ENCODE measurements around the gene RPL13. TPM values are rescaled to one million over a fixed set of nuclear protein-coding genes. Genes with fewer than 3 reads are reported as not detected.

RPL13 gene
- total and polyA plus RNA-seq, 9 of the 15 experiments (the other 6 are each of a cell fraction or from before 2014, with no cell fraction given): 227 to 6,042 (median 1,633) TPM

DNA sequence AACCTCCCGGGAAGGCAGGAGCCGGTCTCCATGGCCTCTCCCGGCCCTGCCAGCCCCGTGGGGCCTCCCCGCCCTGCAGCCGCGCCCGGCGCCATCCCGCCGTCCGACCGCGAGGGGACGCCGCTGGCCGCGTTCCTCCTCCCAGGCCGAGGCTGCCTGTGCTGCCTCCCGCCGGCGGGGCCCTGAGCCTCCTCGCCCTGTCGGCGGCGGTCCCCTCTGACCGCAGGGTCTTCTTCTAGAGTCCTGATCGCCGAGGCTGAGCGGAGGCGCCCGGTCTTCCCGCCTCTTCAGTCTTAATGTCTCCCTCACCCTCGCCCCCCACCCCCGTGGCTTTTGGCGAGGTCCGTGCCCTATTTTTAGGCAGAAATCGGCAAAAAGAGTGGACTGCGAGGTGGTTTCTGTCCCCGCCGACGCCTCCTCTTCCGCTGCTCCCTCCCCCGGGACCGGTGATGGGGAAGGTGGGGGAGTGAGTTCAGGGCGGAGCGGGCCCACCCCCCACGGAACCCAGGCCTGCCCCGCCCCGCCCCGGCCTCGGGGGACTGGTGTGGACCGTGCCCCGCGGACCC, 14.3 kb downstream of the RPL13 start (continued):
- no peak for TF ChIP-seq POLR2H (tag; IDR thresholded peaks at IDR 0.05; ENCODE audit: low read depth)
- TF ChIP-seq KLF16 (IDR thresholded peaks at IDR 0.05): peak; percentile 21; the same call in 1 of the 2 replicates
- TF ChIP-seq, protein P1, sequence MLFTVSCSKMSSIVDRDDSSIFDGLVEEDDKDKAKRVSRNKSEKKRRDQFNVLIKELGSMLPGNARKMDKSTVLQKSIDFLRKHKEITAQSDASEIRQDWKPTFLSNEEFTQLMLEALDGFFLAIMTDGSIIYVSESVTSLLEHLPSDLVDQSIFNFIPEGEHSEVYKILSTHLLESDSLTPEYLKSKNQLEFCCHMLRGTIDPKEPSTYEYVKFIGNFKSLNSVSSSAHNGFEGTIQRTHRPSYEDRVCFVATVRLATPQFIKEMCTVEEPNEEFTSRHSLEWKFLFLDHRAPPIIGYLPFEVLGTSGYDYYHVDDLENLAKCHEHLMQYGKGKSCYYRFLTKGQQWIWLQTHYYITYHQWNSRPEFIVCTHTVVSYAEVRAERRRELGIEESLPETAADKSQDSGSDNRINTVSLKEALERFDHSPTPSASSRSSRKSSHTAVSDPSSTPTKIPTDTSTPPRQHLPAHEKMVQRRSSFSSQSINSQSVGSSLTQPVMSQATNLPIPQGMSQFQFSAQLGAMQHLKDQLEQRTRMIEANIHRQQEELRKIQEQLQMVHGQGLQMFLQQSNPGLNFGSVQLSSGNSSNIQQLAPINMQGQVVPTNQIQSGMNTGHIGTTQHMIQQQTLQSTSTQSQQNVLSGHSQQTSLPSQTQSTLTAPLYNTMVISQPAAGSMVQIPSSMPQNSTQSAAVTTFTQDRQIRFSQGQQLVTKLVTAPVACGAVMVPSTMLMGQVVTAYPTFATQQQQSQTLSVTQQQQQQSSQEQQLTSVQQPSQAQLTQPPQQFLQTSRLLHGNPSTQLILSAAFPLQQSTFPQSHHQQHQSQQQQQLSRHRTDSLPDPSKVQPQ (CRISPR knock-in tag; IDR thresholded peaks at IDR 0.05; ENCODE audit: borderline replicate concordance): no peak
- TF ChIP-seq SREBF1 (IDR thresholded peaks at IDR 0.05; ENCODE audit: borderline replicate concordance, low read depth, low read length): no peak
- TF ChIP-seq ZHX1 (conservative IDR thresholded peaks at IDR 0.05; ENCODE audit: low read length): no peak
- TF ChIP-seq, protein P2, sequence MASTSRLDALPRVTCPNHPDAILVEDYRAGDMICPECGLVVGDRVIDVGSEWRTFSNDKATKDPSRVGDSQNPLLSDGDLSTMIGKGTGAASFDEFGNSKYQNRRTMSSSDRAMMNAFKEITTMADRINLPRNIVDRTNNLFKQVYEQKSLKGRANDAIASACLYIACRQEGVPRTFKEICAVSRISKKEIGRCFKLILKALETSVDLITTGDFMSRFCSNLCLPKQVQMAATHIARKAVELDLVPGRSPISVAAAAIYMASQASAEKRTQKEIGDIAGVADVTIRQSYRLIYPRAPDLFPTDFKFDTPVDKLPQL (IDR thresholded peaks at IDR 0.05; ENCODE audit: extremely low read depth, insufficient read length): no peak
- no peak for TF ChIP-seq ZNF23 (CRISPR knock-in tag; IDR thresholded peaks at IDR 0.05)
- TF ChIP-seq ZNF586 (CRISPR knock-in tag; conservative IDR thresholded peaks at IDR 0.05): no peak
- TF ChIP-seq, protein P3, sequence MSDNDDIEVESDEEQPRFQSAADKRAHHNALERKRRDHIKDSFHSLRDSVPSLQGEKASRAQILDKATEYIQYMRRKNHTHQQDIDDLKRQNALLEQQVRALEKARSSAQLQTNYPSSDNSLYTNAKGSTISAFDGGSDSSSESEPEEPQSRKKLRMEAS (CRISPR knock-in tag; IDR thresholded peaks at IDR 0.05): no peak
- TF ChIP-seq RBM25 (IDR thresholded peaks at IDR 0.05; ENCODE audit: low read depth, low read length, severe bottlenecking): peak; percentile 84
- TF ChIP-seq NCOR1 (IDR thresholded peaks at IDR 0.05): no peak
- TF ChIP-seq DMBX1 (CRISPR knock-in tag; IDR thresholded peaks at IDR 0.05; ENCODE audit: borderline replicate concordance): no peak
- TF ChIP-seq BRF1 (IDR thresholded peaks at IDR 0.05; ENCODE audit: borderline replicate concordance, extremely low read depth, insufficient read length): no peak
- 0 out of 2 replicates have a peak, but pooled peaks have one; percentile 18 for TF ChIP-seq JUND (IDR thresholded peaks at IDR 0.05; ENCODE audit: borderline replicate concordance, low read depth, low read length)
- no peak for TF ChIP-seq JUND (tag; IDR thresholded peaks at IDR 0.05; ENCODE audit: borderline replicate concordance, low read depth, low read length)
- no peak for TF ChIP-seq ZNF780A (CRISPR knock-in tag; IDR thresholded peaks at IDR 0.05)
- no peak for TF ChIP-seq RBM14 (IDR thresholded peaks at IDR 0.05; ENCODE audit: borderline replicate concordance, insufficient read depth, low read depth, low read length)
- TF ChIP-seq BCL6 (CRISPR knock-in tag; IDR thresholded peaks at IDR 0.05): no peak
- TF ChIP-seq SMARCB1 (IDR thresholded peaks at IDR 0.05; ENCODE audit: insufficient read length, low read depth): no peak
- TF ChIP-seq, protein P4, sequence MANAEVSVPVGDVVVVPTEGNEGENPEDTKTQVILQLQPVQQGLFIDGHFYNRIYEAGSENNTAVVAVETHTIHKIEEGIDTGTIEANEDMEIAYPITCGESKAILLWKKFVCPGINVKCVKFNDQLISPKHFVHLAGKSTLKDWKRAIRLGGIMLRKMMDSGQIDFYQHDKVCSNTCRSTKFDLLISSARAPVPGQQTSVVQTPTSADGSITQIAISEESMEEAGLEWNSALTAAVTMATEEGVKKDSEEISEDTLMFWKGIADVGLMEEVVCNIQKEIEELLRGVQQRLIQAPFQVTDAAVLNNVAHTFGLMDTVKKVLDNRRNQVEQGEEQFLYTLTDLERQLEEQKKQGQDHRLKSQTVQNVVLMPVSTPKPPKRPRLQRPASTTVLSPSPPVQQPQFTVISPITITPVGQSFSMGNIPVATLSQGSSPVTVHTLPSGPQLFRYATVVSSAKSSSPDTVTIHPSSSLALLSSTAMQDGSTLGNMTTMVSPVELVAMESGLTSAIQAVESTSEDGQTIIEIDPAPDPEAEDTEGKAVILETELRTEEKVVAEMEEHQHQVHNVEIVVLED (CRISPR knock-in tag; IDR thresholded peaks at IDR 0.05): 0 out of 2 replicates have a peak, but pooled peaks have one; percentile 27
